GM10266 (cell line): Measurements from ENCODE around the gene ABCA4.
A peak's percentile ranks its signal among the peaks of the same experiment; 100 is the strongest.

ENCODE experiments used
- DNase-seq: peaks from one replicate; pipeline ENCODE4 v3.0.0; 2012; ENCODE audit errors: extremely low spot score
- TF ChIP-seq, protein P1 (sequence below): IDR thresholded peaks from 2 replicates; pipeline ENCODE4 v1.5.1; 2012; ENCODE audit warnings: mild to moderate bottlenecking, low read depth; ENCODE audit not compliant: control insufficient read depth, insufficient read depth; ENCODE audit errors: missing control alignments

The ABCA4 gene

GRCh38 chr1:94096797-94097549 is 24.0 kb downstream of the ABCA4 start:
- DNase-seq = no peak

DNA sequence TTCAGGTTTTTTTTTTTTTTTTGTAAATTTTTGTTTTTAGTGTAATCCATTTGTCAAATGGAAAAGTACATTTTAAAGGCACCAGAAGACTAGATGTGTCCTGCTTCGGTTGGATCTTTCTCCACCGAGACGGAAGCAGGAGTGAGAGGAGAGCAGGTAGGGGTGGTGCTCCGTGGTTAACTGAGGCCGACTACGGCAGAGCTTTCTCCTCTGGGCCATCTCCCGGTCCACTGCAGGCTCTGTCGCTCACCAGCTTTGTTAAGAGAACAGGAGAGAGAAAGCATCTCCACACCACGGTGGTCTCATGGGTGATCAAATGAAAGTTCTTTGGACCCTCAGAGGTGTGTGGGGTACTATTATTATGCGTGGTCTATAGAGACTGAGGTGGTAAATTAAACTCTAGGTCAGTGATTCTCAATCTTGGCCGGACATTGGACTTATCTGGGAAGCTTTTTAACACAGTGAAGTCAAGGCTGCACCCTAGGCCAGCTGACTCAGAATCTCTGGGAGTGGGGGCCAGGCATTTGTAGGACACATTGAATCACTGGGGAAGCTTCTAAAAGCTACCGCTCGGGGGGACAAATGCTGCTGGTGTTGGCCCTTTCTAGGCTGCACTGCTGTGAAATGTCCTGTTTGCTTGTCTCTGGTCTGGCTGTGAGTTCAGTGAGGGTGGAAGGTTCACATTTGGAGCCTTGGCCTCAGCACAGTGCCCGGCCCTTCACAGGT is 25.0 kb downstream of the ABCA4 start:
- DNase-seq = no peak
- TF ChIP-seq, protein P1, sequence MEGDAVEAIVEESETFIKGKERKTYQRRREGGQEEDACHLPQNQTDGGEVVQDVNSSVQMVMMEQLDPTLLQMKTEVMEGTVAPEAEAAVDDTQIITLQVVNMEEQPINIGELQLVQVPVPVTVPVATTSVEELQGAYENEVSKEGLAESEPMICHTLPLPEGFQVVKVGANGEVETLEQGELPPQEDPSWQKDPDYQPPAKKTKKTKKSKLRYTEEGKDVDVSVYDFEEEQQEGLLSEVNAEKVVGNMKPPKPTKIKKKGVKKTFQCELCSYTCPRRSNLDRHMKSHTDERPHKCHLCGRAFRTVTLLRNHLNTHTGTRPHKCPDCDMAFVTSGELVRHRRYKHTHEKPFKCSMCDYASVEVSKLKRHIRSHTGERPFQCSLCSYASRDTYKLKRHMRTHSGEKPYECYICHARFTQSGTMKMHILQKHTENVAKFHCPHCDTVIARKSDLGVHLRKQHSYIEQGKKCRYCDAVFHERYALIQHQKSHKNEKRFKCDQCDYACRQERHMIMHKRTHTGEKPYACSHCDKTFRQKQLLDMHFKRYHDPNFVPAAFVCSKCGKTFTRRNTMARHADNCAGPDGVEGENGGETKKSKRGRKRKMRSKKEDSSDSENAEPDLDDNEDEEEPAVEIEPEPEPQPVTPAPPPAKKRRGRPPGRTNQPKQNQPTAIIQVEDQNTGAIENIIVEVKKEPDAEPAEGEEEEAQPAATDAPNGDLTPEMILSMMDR = no peak

More at GRCh38 chr1:94096797-94097549, 24.0 kb downstream of the ABCA4 start:
- TF ChIP-seq, protein P1 = no peak

DNA sequence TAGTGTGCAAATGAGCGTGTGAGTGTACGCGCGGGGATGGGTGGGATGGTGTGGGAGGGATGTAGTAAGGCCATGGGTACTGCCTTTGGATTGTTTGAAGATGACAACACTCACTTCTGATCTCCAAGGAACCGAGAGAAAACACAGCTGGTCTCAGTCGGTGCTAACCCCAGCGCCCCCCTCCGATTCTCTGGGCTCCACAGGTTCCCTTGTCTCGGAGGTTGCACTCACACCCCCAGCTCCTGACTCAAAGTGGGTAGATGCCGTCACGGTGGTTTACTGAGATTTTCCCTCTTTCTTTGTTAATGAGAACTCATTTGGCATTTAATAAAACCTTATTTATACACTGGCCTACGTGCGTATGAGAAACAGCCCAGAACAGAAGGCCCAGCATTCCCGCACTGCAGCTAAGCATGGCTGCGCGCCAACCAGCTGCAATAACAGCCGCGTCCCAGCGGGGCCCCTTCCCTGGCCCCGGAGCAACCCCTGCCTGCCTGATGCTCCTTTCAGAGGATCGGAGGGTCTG is 25.8 kb downstream of the ABCA4 start:
- DNase-seq = no peak
- TF ChIP-seq, protein P1 = no peak

GRCh38 chr1:94094469-94095111 is 26.4 kb downstream of the ABCA4 start:
- TF ChIP-seq, protein P1 = no peak
- DNase-seq = no peak

DNA sequence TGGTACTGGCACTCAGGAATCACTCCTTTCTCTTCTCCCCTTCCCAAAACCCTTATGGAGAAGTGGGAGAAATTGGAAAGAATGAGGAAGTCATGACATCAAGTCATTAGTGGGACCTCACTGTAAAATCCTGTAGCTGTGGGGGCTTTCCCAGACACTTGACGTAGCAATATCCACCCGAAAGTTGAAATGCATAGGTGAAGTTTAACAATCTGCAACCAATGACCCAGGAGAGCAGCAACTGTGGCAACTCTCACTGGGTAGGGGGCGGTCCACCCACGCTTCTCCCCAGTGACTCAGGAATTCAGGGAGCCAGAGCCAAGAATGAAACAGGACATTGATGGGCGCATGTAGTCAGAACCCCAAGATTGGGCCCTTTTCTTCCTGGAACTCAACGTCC is 27.0 kb downstream of the ABCA4 start:
- TF ChIP-seq, protein P1 = no peak
- DNase-seq = peak; percentile 18

- DNase-seq = no peak
Observed at GRCh38 chr1:94093396-94093795, 27.6 kb downstream of the ABCA4 start.

More at GRCh38 chr1:94093396-94093795, 27.6 kb downstream of the ABCA4 start:
- TF ChIP-seq, protein P1 = no peak
